ENCODE data around the gene COPS6. TPM values are rescaled to one million over a fixed set of nuclear protein-coding genes. Genes with fewer than 3 reads are reported as not detected.

Gene COPS6
- polyA plus RNA-seq (ENCODE audit: insufficient read length in 3 of 3), result 100 to 1,000 TPM; 124 to 140 (median 136) TPM

DNA sequence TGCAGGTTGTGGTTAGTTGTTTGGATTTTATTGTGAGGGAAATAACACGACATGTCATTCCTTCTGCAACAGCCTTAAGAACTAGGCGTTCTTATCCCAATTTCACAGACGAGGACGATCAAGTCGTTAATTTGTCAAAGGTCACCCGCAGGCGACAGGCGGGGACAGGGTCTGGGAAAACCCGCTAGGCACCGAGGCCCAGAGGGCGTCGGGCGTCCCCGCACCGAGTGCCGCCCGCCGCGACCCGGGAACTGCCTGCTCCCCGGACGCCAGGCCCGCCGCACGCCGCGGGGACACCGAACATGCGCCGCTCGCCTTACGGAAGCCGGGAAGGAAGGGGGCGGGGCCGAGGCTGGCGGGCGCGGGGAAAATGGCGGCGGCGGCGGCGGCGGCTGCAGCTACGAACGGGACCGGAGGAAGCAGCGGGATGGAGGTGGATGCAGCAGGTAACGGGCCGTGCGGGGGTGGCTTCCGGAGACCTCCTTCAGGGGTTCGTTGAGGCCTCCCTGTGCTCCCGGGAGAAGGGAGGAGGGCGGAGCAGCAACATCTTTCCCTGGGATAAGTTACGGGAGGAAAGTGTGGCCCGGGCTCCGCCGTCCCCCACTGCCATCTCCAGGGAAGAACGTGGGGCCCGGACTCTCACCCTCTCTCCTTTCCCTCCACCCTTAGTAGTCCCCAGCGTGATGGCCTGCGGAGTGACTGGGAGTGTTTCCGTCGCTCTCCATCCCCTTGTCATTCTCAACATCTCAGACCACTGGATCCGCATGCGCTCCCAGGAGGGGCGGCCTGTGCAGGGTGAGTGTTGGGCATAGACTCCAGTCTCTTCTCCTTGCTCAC lies at the start of gene COPS6:
COPS6 (plus strand) TSS at position 349 of the 837 bp plus-strand sequence; CDS start at position 371, 22 bp downstream.
- no peak for DNase-seq (ENCODE audit: low read depth in 3 of 3, low spot score in 2 of 3)

DNA sequence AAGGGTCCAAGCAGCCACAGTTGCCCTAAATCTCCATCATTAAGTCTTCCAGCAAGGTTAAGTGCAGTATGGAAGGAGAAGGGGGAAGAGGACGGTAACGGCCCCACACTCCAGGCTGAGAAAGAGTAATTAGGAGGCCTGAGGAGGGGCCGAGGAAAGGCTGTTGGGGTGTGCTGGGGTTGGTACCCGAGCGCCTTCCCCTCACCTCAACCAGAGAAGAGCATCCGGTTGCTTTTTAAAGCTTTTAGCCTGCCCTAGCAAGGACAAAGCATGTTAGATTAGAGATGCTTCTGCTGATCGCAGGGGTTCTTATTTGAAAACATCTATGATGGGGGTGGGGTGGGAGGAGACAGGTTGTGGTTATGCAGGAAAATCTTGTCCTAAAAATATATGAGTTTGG lies 48.2 kb upstream of the COPS6 start:
- no peak for DNase-seq (ENCODE audit: low read depth in 3 of 3, low spot score in 2 of 3)

DNA sequence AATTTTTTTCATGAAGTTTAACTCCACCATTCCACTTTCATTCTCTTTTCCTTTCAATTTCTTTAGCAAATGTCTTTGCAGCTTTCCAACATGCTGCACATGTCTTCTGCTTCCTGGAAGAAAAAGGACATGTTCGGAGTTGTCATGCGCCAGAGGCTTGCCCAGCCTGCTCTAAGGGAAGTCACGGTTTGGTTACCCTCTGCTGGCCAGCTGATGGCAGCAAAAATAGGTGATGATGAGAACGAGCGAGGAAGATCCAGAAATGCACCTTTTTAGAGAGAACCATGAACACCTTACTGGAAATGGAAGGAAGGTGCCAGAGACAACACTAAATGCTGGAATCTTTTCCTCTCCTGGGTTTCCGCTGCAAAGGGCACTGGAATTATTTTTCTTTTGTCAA lies 44.1 kb upstream of the COPS6 start:
- DNase-seq (ENCODE audit: low read depth in 3 of 3, low spot score in 2 of 3), result no peak

DNA sequence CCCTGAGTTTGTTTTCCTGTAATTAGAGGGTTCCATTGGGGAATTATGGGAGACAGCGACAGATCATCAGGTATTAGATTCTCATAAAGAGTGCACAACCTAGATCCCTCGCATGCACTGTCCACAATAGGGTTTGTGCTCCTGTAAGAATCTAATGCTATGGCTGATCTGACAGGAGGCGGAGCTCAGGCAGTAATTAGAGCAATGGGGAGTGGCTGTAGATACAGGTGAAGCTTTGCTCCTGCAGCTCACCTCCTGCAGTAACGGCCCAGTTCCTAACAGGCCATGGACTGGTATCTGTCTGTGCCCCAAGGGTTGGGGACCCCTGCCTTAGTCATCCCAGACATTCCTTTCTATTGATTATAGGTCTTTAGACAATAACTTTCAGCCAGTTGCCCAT lies 40.1 kb upstream of the COPS6 start:
- no peak for DNase-seq (ENCODE audit: low read depth in 3 of 3, low spot score in 2 of 3)

GRCh38 chr7:100049441-100050291 lies 39.1 kb upstream of the COPS6 start, which contains the start of gene ZSCAN21:
Gene ZSCAN21 (plus strand): TSS chr7:100049774. CDS start chr7:100057007, 7,233 bp downstream.
- peak; percentile 77 to 80 (median 78) for DNase-seq (ENCODE audit: low read depth in 3 of 3, low spot score in 2 of 3)

DNA sequence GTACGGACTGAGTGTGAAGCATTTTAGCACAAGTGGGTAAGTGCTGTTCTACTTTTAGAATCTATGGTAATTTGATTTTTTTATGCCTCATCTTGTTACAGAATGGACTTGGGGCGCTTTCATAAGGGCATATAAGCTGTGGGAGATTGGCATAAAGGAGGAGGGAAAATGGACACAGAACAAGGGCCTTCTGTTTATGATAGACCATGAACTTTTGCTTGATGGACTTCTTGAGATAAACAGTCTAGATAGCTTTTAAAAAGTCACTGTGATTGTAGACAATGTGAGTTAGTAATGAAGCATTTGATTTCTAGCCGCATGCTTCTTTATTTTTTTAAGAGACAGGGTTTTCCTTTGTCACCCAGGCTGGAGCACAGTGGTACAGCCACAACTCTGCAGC lies 37.2 kb upstream of the COPS6 start:
- no peak for DNase-seq (ENCODE audit: low read depth in 3 of 3, low spot score in 2 of 3)

DNA sequence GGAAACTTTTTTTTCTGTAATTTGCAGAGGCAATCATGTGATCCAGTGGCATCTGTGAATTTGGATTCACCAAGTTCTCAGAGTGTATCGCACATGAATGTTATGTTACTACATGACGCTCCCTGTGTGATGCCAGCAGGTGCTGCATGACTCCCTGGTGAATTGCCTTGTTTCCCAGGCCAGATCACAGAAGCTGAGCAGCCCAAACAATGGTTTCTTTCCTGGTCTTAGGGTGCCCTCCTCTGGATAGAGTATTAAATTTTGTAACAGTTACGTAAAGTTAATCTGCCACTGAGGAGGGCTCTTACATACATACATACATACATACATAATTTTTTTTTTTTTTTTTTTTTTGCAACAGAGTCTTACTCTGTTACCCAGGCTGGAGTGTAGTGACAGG lies 35.6 kb upstream of the COPS6 start:
- peak in 2 of 3 donors; percentile 19 to 27 for DNase-seq (ENCODE audit: low read depth in 3 of 3, low spot score in 2 of 3)

- DNase-seq (ENCODE audit: low read depth in 3 of 3, low spot score in 2 of 3), result no peak
Measured at GRCh38 chr7:100057006-100057405, 31.8 kb upstream of the COPS6 start.

- no peak for DNase-seq (ENCODE audit: low read depth in 3 of 3, low spot score in 2 of 3)
Measured at GRCh38 chr7:100059251-100059739, 29.5 kb upstream of the COPS6 start.

- DNase-seq (ENCODE audit: low read depth in 3 of 3, low spot score in 2 of 3), result no peak
Measured at GRCh38 chr7:100061518-100062193, 27.1 kb upstream of the COPS6 start.

DNA sequence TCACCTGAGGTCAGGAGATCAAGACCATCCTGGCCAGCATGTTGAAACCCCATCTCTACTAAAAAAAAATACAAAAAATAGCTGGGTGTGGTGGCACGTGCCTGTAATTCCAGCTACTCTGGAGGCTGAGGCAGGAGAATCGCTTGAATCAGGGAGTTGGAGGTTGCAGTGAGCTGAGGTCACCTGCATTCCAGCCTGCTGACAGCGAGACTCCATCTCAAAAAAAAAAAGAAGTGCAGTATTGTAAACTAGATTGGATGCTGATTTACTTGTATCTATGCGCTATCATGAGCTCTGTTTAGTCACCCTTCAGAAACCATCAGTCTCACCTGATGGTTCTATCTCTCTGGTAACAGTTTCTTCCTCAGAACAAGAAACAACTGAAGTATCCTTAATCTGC lies 25.4 kb upstream of the COPS6 start:
- DNase-seq (ENCODE audit: low read depth in 3 of 3, low spot score in 2 of 3), result no peak

GRCh38 chr7:100064162-100064561 lies 24.6 kb upstream of the COPS6 start:
- no peak for DNase-seq (ENCODE audit: low read depth in 3 of 3, low spot score in 2 of 3)

DNA sequence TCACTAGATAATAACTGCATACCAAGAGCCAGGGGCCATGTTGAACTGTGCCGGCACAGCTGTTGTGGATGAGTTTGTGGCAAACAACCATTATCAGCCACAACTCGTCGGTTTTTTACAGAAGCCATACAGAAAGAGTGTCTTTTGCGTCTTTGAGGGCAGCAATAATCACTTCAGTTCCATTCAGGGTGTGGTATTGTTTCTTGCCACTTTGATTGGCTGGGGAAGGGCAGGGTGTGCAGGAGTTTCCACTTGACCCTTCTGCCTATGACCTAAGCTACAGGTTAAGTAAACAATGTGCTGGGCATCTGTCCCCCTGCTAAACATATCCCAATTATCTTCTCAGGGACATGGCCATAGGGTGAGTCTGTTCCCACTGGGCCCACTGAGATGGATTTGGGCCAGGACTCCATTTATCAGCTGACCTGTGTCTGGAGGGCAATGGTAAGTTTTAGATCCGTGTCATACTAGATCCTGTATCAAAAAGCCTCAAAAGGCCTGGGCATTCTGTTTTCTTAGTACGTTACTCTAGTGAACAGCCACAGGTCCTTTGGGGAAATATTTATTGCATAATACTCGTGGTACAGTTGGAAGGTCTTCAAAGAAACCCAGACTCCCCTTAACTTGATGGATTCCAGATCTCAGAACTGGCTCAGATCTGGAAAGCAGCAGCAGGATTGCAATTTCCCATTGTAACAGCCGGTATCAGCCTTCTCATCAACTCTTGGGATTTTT lies 23.1 kb upstream of the COPS6 start:
- DNase-seq (ENCODE audit: low read depth in 3 of 3, low spot score in 2 of 3), result no peak

- no peak for DNase-seq (ENCODE audit: low read depth in 3 of 3, low spot score in 2 of 3)
Measured at GRCh38 chr7:100066953-100067352, 21.8 kb upstream of the COPS6 start.

DNA sequence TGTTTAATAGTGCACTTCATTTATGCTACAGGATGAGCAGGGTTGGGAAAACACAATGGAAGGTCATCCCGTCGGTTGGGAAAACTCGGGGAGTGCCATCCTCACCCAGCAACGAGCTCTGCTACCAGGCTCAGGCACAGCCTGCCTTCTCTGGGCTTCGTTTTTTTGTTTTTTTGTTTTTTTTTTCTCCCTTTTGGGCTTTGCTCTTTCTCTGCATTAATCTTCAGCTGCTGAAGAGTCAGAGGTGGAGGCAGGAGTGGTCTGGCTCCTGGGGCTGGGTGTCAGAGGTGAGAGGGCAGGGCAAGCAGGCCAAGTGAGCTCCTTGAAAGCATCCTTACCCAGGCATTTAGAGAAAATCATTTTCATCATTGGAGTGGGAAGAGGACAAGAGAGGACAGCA lies 18.8 kb upstream of the COPS6 start:
- DNase-seq (ENCODE audit: low read depth in 3 of 3, low spot score in 2 of 3), result no peak

GRCh38 chr7:100071018-100071723 lies 17.6 kb upstream of the COPS6 start:
- DNase-seq (ENCODE audit: low read depth in 3 of 3, low spot score in 2 of 3), result no peak

DNA sequence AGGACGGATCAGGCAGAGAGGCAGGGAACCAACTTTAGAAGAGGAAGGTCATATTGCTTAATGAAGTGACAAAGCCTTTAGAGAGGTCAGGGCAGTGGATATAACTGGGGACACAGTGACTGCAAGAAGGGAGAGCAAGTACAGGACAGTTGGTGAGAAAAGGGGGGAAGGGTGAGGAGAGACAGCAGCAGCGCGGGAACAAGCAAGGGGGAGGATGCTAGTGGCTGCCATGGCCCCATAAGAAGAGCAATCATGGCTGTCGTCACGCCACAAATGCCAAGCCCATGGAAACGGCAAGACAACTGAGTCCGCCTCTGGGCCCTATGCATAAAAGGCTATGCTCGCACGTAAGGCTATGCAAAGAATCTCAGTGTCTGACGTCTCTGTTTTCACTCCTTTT lies 16.3 kb upstream of the COPS6 start:
- DNase-seq (ENCODE audit: low read depth in 3 of 3, low spot score in 2 of 3), result no peak

DNA sequence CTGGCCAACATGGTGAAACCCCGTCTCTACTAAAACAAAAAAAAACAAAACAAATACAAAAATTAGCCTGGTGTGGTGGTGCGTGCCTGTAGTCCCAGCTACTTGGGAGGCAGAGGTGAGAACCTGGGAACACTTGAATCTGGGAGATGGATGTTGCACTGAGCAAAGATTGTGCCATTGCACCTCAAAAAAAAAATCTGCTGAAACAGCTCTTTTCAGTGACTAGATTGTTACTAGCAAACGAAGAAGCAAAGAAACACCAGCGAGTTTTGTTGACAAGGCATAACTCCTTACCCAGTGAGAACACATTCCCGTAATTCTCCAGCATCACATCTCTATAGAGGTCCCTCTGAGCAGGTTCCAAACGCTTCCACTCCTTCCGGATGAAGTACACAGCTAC lies 13.9 kb upstream of the COPS6 start:
- DNase-seq (ENCODE audit: low read depth in 3 of 3, low spot score in 2 of 3), result no peak

DNA sequence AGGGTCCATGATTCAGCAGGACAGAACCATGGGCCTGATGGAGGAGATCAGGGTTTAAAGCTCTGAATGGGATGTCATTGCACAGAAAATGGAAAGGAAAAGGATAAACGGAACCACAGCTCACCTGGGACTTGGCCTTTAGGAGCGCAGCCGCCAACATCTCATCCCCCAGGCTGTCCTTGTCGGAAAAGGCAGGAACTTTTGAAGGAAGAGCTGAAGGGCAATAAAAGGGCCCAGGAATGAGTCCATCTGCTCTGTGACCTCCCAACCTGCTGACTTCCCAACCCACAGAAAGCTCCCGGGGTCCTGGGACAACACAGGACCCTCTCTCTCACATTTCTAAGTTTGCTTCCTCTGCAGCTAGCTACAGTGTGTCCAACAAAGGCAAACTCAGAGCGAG lies 13.4 kb upstream of the COPS6 start:
- no peak for DNase-seq (ENCODE audit: low read depth in 3 of 3, low spot score in 2 of 3)

DNA sequence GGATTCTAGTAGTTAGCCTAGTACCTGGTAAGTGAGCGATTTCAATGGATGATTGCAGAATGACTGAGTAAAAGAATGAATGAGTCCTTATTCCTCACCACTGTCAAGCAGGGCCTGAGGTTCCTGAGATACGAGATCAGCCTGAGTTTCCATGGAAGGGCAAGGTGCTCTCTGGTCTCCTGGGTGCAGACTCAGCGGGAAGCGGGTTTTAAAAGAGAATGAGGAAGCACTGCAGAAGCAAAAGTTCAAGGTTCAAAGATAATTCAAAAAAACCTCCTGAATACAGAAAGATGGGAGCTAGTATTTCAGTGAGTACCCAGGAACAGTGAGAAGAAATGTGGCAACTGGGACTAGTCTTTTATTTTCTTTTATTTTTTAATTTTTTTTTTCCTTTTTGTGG lies 11.6 kb upstream of the COPS6 start:
- DNase-seq (ENCODE audit: low read depth in 3 of 3, low spot score in 2 of 3), result no peak

Data from right renal cortex interstitium (tissue), 3 donors.